Stimulated activated CD8-positive, alpha-beta memory T cell treated with anti-CD3 and anti-CD28 coated beads, Interleukin-7, amount 100 ng/mL, for 1 hour (primary cell): ENCODE data around the gene SMAD6.

Experiments used
- DNase-seq, 2 donors: peaks; one replicate each; pipeline ENCODE4 v3.0.0-alpha.2; 2020; ENCODE audit warnings: low read depth in 2 of 2

The SMAD6 gene

GRCh38 chr15:66796343-66796742 lies 94.3 kb downstream of the SMAD6 start:
- DNase-seq = no peak

- no peak for DNase-seq
Observed at GRCh38 chr15:66797921-66798320, 95.9 kb downstream of the SMAD6 start.

- no peak for DNase-seq
Observed at GRCh38 chr15:66798426-66799061, 96.5 kb downstream of the SMAD6 start.

GRCh38 chr15:66799242-66799641 lies 97.2 kb downstream of the SMAD6 start:
- DNase-seq = no peak

GRCh38 chr15:66800584-66801235 lies 98.7 kb downstream of the SMAD6 start:
- DNase-seq = no peak

- DNase-seq = no peak
Observed at GRCh38 chr15:66801266-66801665, 99.2 kb downstream of the SMAD6 start.

- DNase-seq = no peak
Observed at GRCh38 chr15:66802025-66803001, 100.3 kb downstream of the SMAD6 start.

GRCh38 chr15:66803182-66803729 lies 101.2 kb downstream of the SMAD6 start:
- DNase-seq = no peak

GRCh38 chr15:66803749-66804148 lies 101.7 kb downstream of the SMAD6 start:
- DNase-seq = no peak

GRCh38 chr15:66805202-66805885 lies 103.3 kb downstream of the SMAD6 start:
- no peak for DNase-seq

GRCh38 chr15:66808181-66808824 lies 106.3 kb downstream of the SMAD6 start:
- DNase-seq = no peak

- no peak for DNase-seq
Observed at GRCh38 chr15:66809664-66810063, 107.6 kb downstream of the SMAD6 start.

GRCh38 chr15:66815318-66815717 lies 113.3 kb downstream of the SMAD6 start:
- no peak for DNase-seq

GRCh38 chr15:66816201-66816600 lies 114.2 kb downstream of the SMAD6 start:
- no peak for DNase-seq

- DNase-seq = no peak
Observed at GRCh38 chr15:66819084-66819483, 117.0 kb downstream of the SMAD6 start.

- DNase-seq = no peak
Observed at GRCh38 chr15:66820481-66821176, 118.6 kb downstream of the SMAD6 start.

GRCh38 chr15:66821307-66821706 lies 119.3 kb downstream of the SMAD6 start:
- DNase-seq = no peak

- no peak for DNase-seq
Observed at GRCh38 chr15:66822114-66822513, 120.1 kb downstream of the SMAD6 start.

GRCh38 chr15:66822576-66822975 lies 120.5 kb downstream of the SMAD6 start:
- no peak for DNase-seq

- no peak for DNase-seq
Observed at GRCh38 chr15:66823601-66824000, 121.6 kb downstream of the SMAD6 start.
